Activated effector memory CD4-positive, alpha-beta T cell treated with anti-CD3 and anti-CD28 coated beads, Interleukin-2, amount 50 U/mL, for 16 hours (primary cell): ENCODE data around the gene DCP2.

ENCODE experiments used
- DNase-seq: peaks from one replicate; pipeline ENCODE4 v3.0.0-alpha.2; 2020

The DCP2 gene

GRCh38 chr5:113047733-113048652, 71.4 kb downstream of the DCP2 start:
- no peak for DNase-seq

DNA sequence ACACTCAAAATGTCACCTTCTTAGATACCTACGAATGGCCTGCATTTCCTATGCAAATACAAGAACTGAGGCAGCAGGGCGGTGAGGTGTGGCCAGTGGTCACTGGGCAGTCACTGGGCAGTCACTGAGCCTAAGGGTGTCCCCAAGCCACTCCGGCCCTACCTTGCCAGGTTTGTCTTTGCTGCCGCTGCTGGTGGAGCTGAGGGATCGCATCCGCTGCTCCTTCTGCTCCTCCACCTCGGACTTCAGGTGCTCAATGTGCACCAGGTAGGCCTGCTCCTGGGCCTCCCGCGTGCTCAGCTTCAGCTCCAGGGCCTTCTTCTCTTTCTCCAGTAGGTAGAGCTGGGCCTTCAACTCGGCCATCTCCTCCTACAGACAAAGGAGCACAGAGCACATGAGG, 72.3 kb downstream of the DCP2 start:
- no peak for DNase-seq

GRCh38 chr5:113050721-113051382, 74.3 kb downstream of the DCP2 start:
- DNase-seq: peak; percentile 64

- DNase-seq: no peak
Measured at GRCh38 chr5:113052041-113052795, 75.6 kb downstream of the DCP2 start.

DNA sequence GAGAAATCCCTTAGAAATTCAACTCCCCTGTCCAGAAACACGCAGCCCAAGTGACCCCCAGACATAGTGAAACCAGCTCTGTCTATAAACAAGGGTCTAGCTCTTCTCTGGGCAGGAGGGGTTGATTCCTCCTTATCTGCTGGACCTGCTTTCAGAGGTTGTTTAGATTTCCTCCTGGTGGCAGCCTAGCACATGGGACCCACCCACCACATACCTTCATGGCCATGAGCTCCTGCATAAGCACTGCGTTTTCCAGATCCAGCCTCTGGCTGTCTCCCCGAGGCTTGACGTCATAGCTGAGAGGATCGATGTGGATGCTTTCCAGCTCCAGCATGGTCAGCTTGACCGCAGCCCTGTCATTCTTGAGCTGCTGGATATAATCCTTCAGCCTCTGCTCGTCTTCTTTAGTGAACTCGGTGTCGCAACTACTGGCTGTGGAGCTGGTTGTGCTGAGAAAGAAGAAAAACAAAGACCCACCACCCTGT, 77.0 kb downstream of the DCP2 start:
- peak; percentile 34 for DNase-seq

GRCh38 chr5:113054899-113055298, 78.3 kb downstream of the DCP2 start:
- DNase-seq: no peak

DNA sequence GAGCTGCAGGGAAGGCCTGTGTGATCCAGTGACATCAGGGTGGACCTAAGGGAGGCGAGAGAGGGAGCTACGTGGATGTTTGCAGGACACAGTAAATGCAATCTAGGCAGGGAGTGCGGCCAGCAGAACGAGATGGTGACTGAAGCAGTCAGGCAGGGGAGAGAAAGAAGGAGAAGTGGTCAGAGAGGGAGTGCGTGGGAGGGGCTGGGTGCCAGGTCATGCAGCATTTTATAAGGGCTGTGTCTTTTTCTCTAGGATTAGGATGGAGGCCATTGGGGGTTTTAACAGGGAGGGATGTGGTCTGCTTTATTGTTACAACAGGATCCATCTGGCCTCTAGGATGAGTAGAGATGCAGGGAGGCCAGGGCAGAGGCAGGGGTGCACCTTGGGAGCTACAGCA, 80.4 kb downstream of the DCP2 start:
- no peak for DNase-seq

DNA sequence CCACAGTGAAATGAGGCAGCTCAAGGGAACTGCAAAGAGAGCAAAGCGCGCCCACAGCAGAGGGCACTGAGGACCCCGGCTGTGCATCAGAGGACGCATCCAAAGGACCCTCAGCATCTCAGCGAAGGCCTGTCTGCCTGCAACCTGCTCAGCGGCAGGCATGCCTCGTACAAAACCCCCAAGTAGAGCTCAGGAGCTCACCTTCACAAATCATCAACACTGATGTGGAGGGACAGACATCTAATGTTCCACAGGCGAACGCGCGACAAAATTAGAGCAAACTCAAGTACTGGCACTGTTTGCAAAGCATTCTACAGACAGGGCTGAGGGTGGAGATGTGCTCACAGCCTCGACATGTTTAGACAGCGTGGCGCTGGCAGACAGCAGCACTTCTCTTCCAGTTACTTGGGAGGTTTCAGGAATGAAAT, 81.0 kb downstream of the DCP2 start:
- DNase-seq: peak; percentile 21

- DNase-seq: no peak
Measured at GRCh38 chr5:113058269-113058668, 81.7 kb downstream of the DCP2 start.

DNA sequence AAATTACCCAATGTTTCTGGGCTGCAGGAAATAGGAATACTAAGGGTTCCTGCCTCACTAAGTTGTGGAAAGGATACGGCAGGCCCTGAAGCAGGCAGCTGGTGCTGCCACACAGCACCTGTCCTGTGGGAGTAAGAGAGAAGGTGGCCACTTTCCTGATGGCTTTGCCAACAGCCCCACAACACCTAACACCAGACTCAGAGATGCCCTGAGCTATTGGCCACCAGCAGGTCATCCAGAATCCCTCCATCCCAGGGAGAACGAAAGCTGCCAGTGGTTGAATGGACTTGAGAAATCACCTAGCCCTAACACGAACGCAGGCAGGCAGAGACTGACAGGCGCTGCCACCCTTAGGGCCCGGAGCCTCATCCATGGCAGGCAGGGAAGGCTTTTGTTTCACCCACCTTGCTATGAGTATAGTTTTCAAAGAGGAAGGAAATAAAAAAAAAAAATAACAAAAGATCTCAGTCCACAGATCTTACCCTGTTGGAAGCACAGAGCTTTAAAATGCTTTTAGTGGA, 82.2 kb downstream of the DCP2 start:
- no peak for DNase-seq

DNA sequence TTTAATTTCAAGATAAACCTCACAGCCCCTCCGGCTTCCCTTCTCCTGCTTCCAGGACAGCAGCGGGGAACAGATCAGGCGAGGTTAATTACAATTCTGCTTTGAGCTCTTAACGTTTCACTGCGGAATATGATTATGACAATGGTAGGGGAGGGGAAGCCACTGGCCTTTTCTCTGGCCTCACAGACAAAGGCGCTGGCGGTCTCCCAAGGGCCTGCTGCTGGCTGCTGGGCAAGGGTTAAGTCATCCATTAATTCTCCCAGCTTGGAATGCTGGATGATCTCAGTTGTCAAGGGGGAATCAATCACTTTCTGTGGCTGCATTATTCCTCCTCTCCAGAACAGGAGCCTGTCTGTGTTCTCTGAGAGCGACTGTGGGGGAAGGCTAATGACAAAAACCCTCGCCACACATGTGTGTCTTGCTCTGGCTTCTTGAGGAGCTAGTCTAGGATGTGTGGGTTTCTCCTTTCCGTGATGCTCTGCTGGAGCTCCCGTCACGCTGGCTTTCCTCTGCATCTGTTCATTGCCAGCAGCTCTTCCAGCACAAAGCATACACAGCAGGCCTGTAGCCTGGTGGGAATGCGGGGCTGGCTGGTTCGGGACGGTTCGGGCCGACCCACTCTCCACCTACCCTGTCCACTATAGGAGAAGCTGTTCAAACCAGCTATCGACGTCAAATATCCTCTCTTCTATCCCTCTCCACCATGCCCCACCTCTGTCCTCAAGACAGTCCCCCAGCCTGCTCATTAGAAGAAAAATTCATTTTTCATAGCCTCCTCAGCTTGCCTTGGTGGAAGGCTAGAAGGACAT, 82.8 kb downstream of the DCP2 start:
- no peak for DNase-seq

DNA sequence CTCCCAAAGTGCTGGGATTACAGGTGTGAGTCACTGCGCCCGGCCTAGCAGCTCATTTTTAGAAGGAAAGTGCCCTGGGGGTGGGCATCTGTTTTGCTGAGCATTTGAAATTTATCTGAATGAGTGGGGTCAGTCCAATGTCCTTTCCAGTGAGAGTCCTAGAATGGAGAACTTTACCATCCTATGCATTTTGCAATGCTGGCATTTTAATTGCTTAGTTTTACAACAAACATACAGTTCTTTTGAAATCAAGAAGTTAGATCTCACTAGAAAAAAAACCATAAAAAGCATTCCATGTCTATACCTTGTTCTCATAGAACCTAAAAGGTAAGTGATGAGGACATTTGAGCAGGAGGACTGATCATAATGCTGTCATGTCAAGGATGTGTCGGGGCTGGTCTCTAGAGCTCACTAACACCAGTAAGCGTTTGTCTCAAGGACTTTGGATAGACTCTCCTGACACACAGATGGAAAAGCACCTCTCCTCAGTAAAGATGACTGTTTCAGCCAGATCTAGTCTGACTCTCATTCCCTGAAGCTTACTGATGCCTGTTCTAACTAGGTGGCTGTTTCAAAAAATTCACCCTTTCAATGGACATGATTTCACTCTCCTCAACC, 83.9 kb downstream of the DCP2 start:
- DNase-seq: no peak

DNA sequence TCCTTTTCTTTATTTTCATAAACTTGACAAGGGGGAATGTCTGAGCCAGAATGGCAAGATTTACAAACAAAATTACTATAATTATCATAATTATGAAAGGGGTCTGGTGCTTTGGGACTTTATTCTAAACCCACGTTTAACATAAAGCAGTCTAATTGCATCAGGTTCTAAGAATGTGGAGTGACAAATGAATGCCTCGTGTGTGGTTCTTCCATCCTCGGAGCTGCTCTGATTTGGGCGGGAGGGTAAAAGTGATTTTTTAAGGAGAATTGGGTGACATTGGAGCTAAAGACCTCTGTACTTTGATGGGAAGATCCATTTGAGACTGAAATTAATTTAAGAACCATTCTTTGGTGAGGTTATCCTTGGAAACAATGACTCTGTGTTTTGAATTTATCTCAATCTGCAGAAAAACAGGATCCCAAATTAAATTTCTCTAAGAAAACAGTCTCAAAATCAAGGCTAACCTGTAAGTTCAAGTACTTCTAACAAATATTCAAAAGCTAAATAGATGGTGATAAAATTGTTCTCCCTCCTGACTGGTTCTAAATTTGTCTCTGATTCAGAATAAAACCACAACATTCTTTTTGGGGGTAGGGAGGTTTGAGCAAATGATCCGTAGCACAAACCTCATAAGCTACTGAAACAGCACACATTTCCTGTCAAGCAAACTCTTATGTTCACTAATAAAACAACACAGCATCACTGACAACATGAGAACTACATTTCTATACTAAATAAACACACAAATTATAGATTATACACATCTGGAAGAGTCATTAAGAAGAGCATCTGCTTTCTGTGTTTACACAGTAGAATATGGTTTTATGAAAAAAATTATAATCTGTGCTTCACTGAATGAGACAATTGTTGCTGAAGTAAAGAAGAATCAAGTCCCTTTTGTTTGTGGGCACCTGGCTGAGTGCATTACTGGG, 85.5 kb downstream of the DCP2 start:
- no peak for DNase-seq

- DNase-seq: no peak
Measured at GRCh38 chr5:113062869-113063508, 86.4 kb downstream of the DCP2 start.

DNA sequence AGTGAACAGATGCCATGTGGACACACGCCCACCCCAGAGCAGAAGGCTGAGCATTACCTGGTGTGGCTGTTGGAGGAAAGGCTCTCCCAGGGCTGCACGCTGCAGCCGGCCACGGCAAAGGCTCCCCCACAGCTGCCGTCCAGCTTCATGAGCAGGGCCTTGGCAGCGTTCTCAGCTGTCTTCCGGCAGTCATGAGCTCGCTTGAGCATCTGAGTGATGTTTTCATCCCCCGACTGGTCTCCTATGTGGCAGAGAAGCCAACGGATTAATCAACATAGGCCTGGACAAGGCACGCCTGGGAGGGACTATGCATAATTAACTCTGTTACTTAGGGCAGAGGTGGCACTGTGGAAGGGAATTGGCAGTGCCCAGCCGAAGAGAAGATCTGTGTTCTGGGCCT, 87.3 kb downstream of the DCP2 start:
- no peak for DNase-seq

DNA sequence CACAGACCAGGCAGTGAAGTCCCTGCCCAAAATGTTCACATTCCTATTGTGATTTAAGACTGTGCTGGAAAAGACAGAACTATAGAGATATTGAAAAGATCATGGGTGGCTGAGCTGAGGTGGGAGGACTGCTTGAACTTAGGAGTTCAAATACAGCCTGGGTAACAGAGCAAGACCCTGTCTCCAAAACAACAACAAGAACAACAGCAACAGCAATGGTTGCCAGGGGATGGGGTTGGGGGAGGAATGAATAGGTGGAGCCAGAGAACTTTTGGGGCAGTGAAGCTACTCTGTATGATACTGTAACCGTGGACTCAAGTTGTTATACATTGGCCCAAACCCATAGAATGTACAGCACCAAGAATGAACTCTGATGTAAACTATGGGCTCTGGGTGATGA, 88.2 kb downstream of the DCP2 start:
- DNase-seq: no peak

DNA sequence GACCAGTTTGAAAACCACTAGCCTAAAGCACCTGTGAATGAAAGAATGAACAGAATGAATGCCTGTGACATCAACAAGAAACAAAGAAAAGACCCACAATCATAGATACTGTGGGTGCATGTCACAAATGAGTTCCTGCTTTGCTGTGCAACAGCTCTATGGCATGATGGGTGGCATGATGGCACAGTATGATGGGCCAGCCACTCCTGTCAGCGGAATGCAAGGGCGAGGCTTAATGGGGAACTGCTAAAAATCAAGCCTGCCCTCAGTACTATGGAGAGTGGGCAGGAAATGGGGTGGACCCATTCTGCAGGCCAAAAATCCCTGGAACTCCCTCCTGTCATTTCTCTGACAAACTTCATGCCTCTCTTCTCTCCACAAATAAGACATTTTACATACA, 89.0 kb downstream of the DCP2 start:
- DNase-seq: no peak

DNA sequence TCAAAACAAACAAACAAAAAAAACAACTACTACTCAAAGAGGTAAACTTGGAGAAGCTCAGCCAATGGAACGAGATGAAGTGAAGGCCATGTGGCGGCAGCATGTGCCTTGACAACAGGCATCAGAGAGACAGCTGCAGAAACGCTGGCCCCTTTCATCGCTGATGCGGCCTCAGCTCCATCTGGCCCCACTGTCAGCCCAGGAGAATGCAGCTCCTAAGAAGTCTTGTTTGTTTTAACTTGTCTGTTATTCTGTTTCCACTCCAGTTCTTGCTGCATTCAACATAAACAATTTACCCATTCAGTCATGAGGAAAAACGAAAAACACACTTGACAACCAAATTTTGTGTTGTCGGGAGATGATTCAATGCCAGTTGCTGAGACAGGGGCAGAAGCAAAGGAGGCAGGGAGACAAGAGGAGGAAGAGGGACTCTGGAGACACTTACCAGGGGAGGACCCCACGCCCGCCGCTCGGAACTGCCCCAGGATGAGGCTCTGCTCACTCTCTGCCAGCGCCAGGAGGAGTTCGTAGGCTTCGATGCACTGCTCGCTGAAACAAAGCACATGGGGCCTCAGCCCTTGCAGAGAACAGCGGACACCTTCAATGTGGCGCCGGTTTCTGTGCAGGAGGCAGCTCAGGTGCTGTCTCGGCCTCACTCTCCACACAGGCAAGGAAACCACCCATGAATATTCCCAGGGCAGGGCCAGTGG, 91.2 kb downstream of the DCP2 start:
- no peak for DNase-seq

DNA sequence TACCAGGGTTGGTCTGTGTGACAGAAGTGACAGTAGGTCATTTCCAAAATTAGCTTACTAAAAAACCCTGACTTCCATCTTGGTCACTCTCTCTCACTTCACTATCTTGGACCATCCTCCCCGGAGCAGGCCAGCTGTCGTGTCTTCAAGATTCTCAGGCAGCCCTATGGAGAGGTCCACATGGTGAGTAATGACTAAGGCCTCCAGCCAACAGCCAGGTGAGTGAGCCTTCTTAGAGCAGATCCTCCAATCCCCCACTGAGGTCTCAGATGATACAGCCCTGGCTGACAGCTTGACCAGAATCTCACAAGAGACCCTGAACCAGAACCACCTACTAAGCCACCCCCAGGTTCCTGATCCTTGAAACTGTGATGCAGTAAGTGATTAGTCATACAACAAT, 92.0 kb downstream of the DCP2 start:
- DNase-seq: no peak
